GM19193 (cell line): ENCODE results near the gene POLL.

Experiments
- POLR2A ChIP-seq: IDR thresholded peaks from 4 replicates; pipeline ENCODE4 v1.6.1; 2011; ENCODE audit not compliant: insufficient read depth, insufficient read length; ENCODE audit errors: extremely low read depth

The POLL gene

GRCh38 chr10:101615525-101616116 is 27.6 kb upstream of the POLL start:
- TF ChIP-seq POLR2A: no peak

DNA sequence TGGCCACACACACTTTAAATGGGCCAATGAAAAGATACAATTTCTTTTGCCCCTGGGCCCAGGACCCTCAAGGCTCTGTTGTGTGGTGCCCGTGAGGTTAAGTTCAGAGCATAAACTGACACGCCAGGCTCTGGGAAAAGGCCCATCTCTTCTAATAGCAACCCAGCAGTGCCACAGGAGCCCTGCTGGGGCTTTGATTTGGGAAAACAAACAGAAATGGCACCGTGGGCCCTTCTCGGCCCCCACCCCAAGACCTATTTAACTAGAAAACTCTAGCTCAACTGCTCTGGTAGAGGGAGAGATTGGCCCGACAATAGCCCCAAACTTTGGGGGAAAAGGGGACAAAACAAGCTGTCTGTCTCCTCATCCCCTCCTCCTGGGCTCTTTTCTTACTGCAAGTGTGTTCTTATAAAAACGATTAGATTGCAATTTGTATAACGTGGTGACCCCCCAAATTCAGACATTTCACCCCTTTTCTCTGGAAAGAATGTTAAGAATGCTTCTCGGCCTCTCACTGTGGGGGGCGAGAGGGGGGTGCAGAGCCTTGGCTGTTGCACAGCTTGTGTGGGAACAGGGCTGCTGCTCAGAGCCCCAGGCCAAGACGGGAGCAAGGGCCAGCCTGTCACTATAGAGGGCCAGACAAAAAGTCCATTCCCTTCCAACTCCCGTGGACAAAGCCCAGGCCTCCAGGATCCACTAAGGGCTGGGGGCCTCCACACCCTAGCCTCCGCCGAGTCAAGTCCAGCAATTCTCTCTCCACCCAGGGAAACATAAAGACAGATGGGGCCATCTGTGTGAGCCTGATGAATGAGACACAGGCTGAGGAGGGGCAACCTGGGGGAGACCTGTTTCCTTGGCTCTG is 26.8 kb upstream of the POLL start:
- TF ChIP-seq POLR2A: no peak

DNA sequence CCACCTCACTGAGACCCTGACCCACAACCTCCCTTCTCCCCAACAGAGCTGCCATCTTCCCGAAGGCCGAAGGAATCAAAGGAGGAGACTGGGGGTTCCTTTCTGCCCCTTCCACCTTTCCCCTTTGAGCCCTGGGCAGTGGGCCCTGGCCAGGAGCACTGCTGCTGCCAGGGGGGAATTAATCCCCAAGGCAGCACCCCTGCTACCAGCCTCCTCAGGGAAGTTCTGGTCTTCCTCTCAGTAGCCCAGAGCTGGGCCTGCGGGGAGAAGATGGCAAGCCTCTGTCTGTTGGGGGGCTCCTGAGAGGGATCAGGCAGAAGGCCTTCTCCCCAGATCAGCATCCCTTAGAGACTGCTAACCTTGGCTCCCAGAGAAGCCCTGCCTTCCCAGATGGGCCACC is 25.6 kb upstream of the POLL start:
- TF ChIP-seq POLR2A: no peak

- no peak for TF ChIP-seq POLR2A
Observed at GRCh38 chr10:101612872-101613271, 24.8 kb upstream of the POLL start.

- no peak for TF ChIP-seq POLR2A
Observed at GRCh38 chr10:101612086-101612485, 24.0 kb upstream of the POLL start.

GRCh38 chr10:101611096-101611905 is 23.2 kb upstream of the POLL start:
- TF ChIP-seq POLR2A: no peak

GRCh38 chr10:101609481-101609880 is 21.4 kb upstream of the POLL start:
- no peak for TF ChIP-seq POLR2A

GRCh38 chr10:101607124-101607523 is 19.1 kb upstream of the POLL start:
- no peak for TF ChIP-seq POLR2A

GRCh38 chr10:101602761-101603398 is 14.8 kb upstream of the POLL start:
- TF ChIP-seq POLR2A: peak; percentile 33

GRCh38 chr10:101601541-101601940 is 13.5 kb upstream of the POLL start:
- TF ChIP-seq POLR2A: no peak

- no peak for TF ChIP-seq POLR2A
Observed at GRCh38 chr10:101597091-101597900, 9.2 kb upstream of the POLL start.

DNA sequence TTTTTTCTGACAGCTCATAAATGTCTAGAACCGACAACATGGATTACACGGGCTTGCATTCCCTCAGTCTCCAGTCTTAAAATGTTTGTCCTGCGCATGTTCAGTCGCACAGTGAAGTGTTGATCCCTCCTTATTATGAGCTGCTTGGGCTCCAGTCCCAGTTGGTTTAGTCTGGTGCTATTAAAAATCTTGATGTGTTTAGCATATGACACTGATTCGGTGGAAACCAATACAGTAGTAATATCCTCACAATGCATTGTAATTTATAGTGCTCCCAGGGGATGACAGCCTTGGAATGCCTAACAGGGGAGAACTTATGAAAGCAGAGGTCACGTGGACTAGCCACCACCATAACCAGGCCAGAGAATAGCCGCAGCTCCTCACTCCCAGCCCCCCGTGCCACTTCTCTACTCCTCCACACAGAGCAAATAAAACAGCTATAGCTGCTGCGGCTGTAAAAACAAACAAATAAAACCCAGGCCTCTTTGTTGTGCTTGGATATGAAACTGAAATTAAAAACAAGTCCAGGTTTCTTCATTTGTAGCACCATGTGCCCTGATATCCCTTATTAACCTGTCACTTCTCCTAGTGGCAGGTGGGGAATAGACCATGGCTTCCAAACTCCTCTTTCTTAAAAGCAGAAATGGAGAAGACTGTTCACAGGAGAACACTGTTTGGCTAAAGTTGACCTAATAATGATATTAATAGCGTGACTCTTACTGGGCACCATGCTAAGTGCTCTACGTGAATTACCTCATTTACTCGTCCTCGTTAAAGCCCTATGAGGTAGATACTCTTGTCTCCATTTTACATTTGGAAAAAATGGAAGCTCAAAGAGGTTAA is 7.8 kb upstream of the POLL start:
- no peak for TF ChIP-seq POLR2A

GRCh38 chr10:101588879-101589278 is 822 bp upstream of the POLL start:
- no peak for TF ChIP-seq POLR2A
